HG03432 (cell line): ENCODE data around the gene OR56A4.
"Not testable (repeated sequence)": the region's sequence is repeated elsewhere in the genome, so short reads cannot be mapped to it uniquely, and the experiment has no call there.

ENCODE experiments used
- ATAC-seq: cut with Tn5 transposase; IDR thresholded peaks from one replicate; pipeline ENCODE4 v1.9.1; 2021; ENCODE audit warnings: mild to moderate bottlenecking, moderate library complexity; ENCODE audit not compliant: unreplicated experiment

Gene OR56A4

GRCh38 chr11:5966958-5967357, 39.8 kb downstream of the OR56A4 start:
- ATAC-seq: no peak

GRCh38 chr11:5960704-5961320, 45.9 kb downstream of the OR56A4 start:
- ATAC-seq: not testable (repeated sequence)

GRCh38 chr11:5955586-5955985, 51.2 kb downstream of the OR56A4 start:
- ATAC-seq: no peak
